ENCODE measurements around the gene KCNK17. TPM values are rescaled to one million over a fixed set of nuclear protein-coding genes. Genes with fewer than 3 reads are reported as not detected.

Gene KCNK17
- total and polyA plus RNA-seq, 9 of the 15 experiments (the other 6 are each of a cell fraction or from before 2014, with no cell fraction given), result not detected

DNA sequence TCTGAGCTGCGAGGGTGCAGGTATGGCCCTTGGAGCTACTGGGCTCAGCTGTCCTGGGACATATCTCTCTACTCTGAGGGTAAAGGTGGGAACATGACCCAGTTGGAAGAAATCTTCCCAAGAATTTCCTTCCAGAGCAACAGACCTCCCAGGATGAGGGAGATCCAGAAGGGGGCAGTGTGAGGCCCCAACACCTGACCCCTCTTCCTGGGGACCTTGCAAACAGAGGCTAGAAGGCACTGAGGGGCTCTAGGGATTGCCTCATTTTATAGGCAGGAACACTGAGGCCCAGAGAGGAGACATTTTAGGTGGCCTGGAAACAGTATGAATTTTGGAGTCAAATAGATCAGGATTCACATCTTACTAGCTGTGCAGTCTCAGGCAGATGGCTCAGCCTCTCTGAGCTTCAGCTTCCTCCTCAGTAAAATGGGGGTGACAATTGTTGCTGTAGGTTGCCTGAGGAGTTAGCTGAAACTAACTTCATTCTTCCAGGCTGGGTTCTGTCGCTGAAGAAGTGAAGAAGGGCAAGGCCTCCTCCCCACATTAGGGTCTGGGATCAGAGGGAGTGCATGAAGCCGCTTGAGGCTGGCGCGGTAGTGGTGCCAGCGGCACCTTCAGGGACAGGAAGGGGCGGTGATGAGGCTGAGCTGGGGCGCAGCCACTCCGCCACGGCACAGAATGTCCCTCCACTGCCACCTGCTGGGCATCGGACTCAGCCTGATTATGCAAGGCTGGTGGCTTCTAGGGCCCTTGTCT lies 11.4 kb downstream of the KCNK17 start (continued):
- TF ChIP-seq, protein P1, sequence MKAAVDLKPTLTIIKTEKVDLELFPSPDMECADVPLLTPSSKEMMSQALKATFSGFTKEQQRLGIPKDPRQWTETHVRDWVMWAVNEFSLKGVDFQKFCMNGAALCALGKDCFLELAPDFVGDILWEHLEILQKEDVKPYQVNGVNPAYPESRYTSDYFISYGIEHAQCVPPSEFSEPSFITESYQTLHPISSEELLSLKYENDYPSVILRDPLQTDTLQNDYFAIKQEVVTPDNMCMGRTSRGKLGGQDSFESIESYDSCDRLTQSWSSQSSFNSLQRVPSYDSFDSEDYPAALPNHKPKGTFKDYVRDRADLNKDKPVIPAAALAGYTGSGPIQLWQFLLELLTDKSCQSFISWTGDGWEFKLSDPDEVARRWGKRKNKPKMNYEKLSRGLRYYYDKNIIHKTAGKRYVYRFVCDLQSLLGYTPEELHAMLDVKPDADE (conservative IDR thresholded peaks at IDR 0.05; ENCODE audit: control insufficient read depth, low read depth, low read length), result no peak
- TF ChIP-seq THRA (IDR thresholded peaks at IDR 0.05), result no peak
- peak; percentile 95 for TF ChIP-seq ARID2 (IDR thresholded peaks at IDR 0.05)
- no peak for TF ChIP-seq HLTF (IDR thresholded peaks at IDR 0.05)
- 0 out of 2 replicates have a peak, but pooled peaks have one; percentile 45 for TF ChIP-seq CTBP1 (IDR thresholded peaks at IDR 0.05; ENCODE audit: borderline replicate concordance)
- no peak for TF ChIP-seq XRCC4 (IDR thresholded peaks at IDR 0.05; ENCODE audit: extremely low read depth, insufficient read depth, insufficient read length)
- no peak for TF ChIP-seq CHCHD3 (CRISPR knock-in tag; IDR thresholded peaks at IDR 0.05)
- no peak for TF ChIP-seq SMARCB1 (IDR thresholded peaks at IDR 0.05; ENCODE audit: insufficient read length, low read depth)
- peak; percentile 41; the same call in 1 of the 2 replicates for TF ChIP-seq GABPA (tag; conservative IDR thresholded peaks at IDR 0.05; ENCODE audit: low read depth)
- no peak for TF ChIP-seq BDP1 (IDR thresholded peaks at IDR 0.05; ENCODE audit: insufficient read depth, insufficient read length)
- TF ChIP-seq, protein P2, sequence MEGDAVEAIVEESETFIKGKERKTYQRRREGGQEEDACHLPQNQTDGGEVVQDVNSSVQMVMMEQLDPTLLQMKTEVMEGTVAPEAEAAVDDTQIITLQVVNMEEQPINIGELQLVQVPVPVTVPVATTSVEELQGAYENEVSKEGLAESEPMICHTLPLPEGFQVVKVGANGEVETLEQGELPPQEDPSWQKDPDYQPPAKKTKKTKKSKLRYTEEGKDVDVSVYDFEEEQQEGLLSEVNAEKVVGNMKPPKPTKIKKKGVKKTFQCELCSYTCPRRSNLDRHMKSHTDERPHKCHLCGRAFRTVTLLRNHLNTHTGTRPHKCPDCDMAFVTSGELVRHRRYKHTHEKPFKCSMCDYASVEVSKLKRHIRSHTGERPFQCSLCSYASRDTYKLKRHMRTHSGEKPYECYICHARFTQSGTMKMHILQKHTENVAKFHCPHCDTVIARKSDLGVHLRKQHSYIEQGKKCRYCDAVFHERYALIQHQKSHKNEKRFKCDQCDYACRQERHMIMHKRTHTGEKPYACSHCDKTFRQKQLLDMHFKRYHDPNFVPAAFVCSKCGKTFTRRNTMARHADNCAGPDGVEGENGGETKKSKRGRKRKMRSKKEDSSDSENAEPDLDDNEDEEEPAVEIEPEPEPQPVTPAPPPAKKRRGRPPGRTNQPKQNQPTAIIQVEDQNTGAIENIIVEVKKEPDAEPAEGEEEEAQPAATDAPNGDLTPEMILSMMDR (IDR thresholded peaks at IDR 0.05 in 2 of 3, conservative IDR thresholded peaks at IDR 0.05 in 1 of 3; ENCODE audit: insufficient read depth in 2 of 3, low read depth in 1 of 3, low read length in 3 of 3), result peak; percentile 97 to 98 (median 98)
- peak; percentile 66 for TF ChIP-seq RBM25 (IDR thresholded peaks at IDR 0.05; ENCODE audit: low read depth, low read length, severe bottlenecking)
- no peak for TF ChIP-seq NCOA6 (IDR thresholded peaks at IDR 0.05)
- TF ChIP-seq U2AF1 (optimal IDR thresholded peaks at IDR 0.05; ENCODE audit: low read depth, low read length), result no peak
- no peak for TF ChIP-seq SRF (CRISPR knock-in tag; IDR thresholded peaks at IDR 0.05)
- TF ChIP-seq ZNF695 (CRISPR knock-in tag; IDR thresholded peaks at IDR 0.05), result no peak
- TF ChIP-seq DEAF1 (CRISPR knock-in tag; IDR thresholded peaks at IDR 0.05), result peak; percentile 97
- TF ChIP-seq, protein P3, sequence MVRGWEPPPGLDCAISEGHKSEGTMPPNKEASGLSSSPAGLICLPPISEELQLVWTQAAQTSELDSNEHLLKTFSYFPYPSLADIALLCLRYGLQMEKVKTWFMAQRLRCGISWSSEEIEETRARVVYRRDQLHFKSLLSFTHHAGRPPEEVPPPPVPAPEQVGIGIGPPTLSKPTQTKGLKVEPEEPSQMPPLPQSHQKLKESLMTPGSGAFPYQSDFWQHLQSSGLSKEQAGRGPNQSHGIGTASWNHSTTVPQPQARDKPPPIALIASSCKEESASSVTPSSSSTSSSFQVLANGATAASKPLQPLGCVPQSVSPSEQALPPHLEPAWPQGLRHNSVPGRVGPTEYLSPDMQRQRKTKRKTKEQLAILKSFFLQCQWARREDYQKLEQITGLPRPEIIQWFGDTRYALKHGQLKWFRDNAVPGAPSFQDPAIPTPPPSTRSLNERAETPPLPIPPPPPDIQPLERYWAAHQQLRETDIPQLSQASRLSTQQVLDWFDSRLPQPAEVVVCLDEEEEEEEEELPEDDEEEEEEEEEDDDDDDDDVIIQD (CRISPR knock-in tag; IDR thresholded peaks at IDR 0.05), result no peak

All from K562 (cell line).